NCI-H2107 treated with DMSO at 0.1 percent for 48 hours (cell line): ENCODE data around the gene USP17L25.
"Not testable (repeated sequence)": the region's sequence is repeated elsewhere in the genome, so short reads cannot be mapped to it uniquely, and the experiment has no call there.

Source experiments
- DNase-seq: peaks from one replicate; lab custom pipeline; 2025; ENCODE audit not compliant: unreplicated experiment; lab: John Stamatoyannopoulos, UW

USP17L25 gene, protein sequence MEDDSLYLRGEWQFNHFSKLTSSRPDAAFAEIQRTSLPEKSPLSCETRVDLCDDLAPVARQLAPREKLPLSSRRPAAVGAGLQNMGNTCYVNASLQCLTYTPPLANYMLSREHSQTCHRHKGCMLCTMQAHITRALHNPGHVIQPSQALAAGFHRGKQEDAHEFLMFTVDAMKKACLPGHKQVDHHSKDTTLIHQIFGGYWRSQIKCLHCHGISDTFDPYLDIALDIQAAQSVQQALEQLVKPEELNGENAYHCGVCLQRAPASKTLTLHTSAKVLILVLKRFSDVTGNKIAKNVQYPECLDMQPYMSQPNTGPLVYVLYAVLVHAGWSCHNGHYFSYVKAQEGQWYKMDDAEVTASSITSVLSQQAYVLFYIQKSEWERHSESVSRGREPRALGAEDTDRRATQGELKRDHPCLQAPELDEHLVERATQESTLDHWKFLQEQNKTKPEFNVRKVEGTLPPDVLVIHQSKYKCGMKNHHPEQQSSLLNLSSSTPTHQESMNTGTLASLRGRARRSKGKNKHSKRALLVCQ

DNA sequence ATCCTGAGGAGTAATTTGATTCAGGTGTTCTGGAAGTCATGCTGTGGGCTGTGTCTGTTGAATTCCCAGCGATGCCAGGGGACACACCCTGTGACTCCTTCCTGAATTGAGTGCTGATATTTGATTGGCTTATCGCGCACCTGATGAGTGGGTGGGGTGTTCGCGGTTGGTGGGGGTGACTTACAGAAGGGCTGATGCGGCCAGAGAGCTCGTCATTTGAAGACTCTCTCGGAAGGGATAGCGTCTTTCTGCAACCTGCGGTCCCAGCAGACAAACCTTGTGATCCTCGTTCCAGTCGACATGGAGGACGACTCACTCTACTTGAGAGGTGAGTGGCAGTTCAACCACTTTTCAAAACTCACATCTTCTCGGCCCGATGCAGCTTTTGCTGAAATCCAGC is at the start of gene USP17L25:
USP17L25 (plus strand) TSS at position 301 of the 400 bp plus-strand sequence; CDS start at position 301, 0 bp downstream.
- DNase-seq, result not testable (repeated sequence)

DNA sequence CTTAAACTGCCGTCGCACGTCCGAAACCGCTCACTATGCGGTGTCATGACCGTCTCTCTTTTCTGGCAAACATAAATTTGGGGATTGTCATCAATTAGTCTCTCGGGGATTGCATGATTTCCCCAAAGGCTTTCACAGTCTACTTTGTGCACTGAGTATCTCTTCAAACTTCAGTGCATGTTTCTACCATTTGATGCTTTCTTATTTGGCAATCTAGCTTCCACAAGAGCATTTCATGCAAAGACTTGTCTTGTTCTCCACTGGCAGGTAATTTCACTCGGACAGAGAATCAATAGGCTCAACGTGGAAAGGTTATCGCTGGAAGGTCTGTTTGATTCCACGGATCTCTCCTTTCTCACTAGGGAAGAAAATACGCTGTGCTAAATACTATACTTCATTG is 5.5 kb upstream of the USP17L25 start:
- not testable (repeated sequence) for DNase-seq

DNA sequence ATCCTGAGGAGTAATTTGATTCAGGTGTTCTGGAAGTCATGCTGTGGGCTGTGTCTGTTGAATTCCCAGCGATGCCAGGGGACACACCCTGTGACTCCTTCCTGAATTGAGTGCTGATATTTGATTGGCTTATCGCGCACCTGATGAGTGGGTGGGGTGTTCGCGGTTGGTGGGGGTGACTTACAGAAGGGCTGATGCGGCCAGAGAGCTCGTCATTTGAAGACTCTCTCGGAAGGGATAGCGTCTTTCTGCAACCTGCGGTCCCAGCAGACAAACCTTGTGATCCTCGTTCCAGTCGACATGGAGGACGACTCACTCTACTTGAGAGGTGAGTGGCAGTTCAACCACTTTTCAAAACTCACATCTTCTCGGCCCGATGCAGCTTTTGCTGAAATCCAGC is 4.8 kb upstream of the USP17L25 start, which contains the start of gene USP17L24:
USP17L24 (plus strand) TSS at position 301 of the 400 bp plus-strand sequence; CDS start at position 301, 0 bp downstream.
- DNase-seq, result not testable (repeated sequence)

DNA sequence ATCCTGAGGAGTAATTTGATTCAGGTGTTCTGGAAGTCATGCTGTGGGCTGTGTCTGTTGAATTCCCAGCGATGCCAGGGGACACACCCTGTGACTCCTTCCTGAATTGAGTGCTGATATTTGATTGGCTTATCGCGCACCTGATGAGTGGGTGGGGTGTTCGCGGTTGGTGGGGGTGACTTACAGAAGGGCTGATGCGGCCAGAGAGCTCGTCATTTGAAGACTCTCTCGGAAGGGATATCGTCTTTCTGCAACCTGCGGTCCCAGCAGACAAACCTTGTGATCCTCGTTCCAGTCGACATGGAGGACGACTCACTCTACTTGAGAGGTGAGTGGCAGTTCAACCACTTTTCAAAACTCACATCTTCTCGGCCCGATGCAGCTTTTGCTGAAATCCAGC is 4.6 kb downstream of the USP17L25 start, which contains the start of gene USP17L26:
USP17L26 (plus strand) TSS at position 301 of the 400 bp plus-strand sequence; CDS start at position 301, 0 bp downstream.
- DNase-seq, result not testable (repeated sequence)

DNA sequence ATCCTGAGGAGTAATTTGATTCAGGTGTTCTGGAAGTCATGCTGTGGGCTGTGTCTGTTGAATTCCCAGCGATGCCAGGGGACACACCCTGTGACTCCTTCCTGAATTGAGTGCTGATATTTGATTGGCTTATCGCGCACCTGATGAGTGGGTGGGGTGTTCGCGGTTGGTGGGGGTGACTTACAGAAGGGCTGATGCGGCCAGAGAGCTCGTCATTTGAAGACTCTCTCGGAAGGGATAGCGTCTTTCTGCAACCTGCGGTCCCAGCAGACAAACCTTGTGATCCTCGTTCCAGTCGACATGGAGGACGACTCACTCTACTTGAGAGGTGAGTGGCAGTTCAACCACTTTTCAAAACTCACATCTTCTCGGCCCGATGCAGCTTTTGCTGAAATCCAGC is 9.4 kb downstream of the USP17L25 start, which contains the start of gene USP17L5:
USP17L5 (plus strand) TSS at position 301 of the 400 bp plus-strand sequence; CDS start at position 301, 0 bp downstream.
- not testable (repeated sequence) for DNase-seq

DNA sequence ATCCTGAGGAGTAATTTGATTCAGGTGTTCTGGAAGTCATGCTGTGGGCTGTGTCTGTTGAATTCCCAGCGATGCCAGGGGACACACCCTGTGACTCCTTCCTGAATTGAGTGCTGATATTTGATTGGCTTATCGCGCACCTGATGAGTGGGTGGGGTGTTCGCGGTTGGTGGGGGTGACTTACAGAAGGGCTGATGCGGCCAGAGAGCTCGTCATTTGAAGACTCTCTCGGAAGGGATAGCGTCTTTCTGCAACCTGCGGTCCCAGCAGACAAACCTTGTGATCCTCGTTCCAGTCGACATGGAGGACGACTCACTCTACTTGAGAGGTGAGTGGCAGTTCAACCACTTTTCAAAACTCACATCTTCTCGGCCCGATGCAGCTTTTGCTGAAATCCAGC is 14.1 kb downstream of the USP17L25 start, which contains the start of gene USP17L27:
USP17L27 (plus strand) TSS at position 301 of the 400 bp plus-strand sequence; CDS start at position 301, 0 bp downstream.
- not testable (repeated sequence) for DNase-seq

DNA sequence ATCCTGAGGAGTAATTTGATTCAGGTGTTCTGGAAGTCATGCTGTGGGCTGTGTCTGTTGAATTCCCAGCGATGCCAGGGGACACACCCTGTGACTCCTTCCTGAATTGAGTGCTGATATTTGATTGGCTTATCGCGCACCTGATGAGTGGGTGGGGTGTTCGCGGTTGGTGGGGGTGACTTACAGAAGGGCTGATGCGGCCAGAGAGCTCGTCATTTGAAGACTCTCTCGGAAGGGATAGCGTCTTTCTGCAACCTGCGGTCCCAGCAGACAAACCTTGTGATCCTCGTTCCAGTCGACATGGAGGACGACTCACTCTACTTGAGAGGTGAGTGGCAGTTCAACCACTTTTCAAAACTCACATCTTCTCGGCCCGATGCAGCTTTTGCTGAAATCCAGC is 18.9 kb downstream of the USP17L25 start, which contains the start of gene USP17L28:
USP17L28 (plus strand) TSS at position 301 of the 400 bp plus-strand sequence; CDS start at position 301, 0 bp downstream.
- not testable (repeated sequence) for DNase-seq

DNA sequence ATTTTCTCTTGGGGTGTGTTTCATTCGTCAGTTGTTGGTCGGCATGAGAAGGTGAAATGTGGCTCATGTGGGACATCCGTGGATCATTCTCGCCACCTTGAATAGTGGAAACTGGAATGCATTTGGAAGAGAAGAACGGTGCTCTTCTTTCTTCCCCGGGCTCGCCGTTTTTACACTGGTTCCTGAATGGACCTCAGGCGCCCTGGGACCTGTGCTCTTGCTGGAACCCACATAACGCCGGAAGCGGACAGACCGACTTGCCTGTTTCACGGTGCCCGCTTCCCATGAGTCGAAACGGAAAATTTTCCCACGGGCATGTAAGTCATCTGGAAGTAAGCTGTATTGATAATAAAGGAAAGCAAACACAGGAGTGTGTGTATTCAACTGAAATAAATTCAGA is 21.2 kb downstream of the USP17L25 start:
- DNase-seq, result not testable (repeated sequence)

DNA sequence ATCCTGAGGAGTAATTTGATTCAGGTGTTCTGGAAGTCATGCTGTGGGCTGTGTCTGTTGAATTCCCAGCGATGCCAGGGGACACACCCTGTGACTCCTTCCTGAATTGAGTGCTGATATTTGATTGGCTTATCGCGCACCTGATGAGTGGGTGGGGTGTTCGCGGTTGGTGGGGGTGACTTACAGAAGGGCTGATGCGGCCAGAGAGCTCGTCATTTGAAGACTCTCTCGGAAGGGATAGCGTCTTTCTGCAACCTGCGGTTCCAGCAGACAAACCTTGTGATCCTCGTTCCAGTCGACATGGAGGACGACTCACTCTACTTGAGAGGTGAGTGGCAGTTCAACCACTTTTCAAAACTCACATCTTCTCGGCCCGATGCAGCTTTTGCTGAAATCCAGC is 23.6 kb downstream of the USP17L25 start, which contains the start of gene USP17L29:
USP17L29 (plus strand) TSS at position 301 of the 400 bp plus-strand sequence; CDS start at position 301, 0 bp downstream.
- DNase-seq, result not testable (repeated sequence)

DNA sequence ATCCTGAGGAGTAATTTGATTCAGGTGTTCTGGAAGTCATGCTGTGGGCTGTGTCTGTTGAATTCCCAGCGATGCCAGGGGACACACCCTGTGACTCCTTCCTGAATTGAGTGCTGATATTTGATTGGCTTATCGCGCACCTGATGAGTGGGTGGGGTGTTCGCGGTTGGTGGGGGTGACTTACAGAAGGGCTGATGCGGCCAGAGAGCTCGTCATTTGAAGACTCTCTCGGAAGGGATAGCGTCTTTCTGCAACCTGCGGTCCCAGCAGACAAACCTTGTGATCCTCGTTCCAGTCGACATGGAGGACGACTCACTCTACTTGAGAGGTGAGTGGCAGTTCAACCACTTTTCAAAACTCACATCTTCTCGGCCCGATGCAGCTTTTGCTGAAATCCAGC is 33.1 kb downstream of the USP17L25 start, which contains the start of gene USP17L30:
USP17L30 (plus strand) TSS at position 301 of the 400 bp plus-strand sequence; CDS start at position 301, 0 bp downstream.
- not testable (repeated sequence) for DNase-seq

DNA sequence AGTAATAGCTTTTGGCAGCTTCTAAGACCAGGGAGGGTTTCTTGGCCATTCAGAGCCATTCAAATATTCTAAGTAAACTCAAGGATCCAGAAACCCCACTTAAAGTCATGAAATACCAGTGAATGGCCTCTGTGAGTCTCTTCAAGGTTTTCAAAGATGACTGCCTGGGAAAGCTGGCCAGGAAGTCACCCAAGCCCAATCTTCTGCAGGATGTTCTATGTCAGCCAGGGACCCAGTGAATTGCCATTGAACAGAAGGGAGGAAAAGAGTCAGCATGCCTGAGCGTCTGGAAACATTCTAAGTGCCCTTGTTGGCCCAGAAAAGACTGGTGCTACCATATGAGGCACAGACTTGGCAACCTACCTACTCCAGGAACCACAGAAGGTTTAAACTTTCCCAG is 50.2 kb downstream of the USP17L25 start:
- not testable (repeated sequence) for DNase-seq
